Stimulated activated CD4-positive, alpha-beta T cell treated with anti-CD3 and anti-CD28 coated beads, TNF-alpha, amount 100 ng/mL, for 1 hour (primary cell): ENCODE results near the gene OSBPL5.

ENCODE experiments used
- DNase-seq, 3 donors: peaks; one replicate each; pipeline ENCODE4 v3.0.0-alpha.2; 2020; ENCODE audit warnings: low read depth in 3 of 3, low spot score in 1 of 3

Gene OSBPL5

GRCh38 chr11:3135481-3136440, 29.3 kb downstream of the OSBPL5 start:
- no peak for DNase-seq

- DNase-seq = no peak
Observed at GRCh38 chr11:3134651-3135480, 30.2 kb downstream of the OSBPL5 start.

- DNase-seq = no peak
Observed at GRCh38 chr11:3134218-3134621, 30.9 kb downstream of the OSBPL5 start.

- no peak for DNase-seq
Observed at GRCh38 chr11:3133261-3134217, 31.6 kb downstream of the OSBPL5 start.

GRCh38 chr11:3132831-3133260, 32.3 kb downstream of the OSBPL5 start:
- DNase-seq = no peak

- DNase-seq = no peak
Observed at GRCh38 chr11:3132271-3132781, 32.8 kb downstream of the OSBPL5 start.

- no peak for DNase-seq
Observed at GRCh38 chr11:3131330-3131941, 33.7 kb downstream of the OSBPL5 start.

- DNase-seq = no peak
Observed at GRCh38 chr11:3130269-3131071, 34.6 kb downstream of the OSBPL5 start.

GRCh38 chr11:3129591-3130268, 35.4 kb downstream of the OSBPL5 start:
- no peak for DNase-seq

GRCh38 chr11:3129181-3129590, 35.9 kb downstream of the OSBPL5 start:
- DNase-seq = no peak

- DNase-seq = no peak
Observed at GRCh38 chr11:3128356-3129180, 36.5 kb downstream of the OSBPL5 start.

GRCh38 chr11:3127706-3128355, 37.3 kb downstream of the OSBPL5 start:
- no peak for DNase-seq

- no peak for DNase-seq
Observed at GRCh38 chr11:3126901-3127691, 38.0 kb downstream of the OSBPL5 start.

GRCh38 chr11:3126207-3126865, 38.8 kb downstream of the OSBPL5 start:
- DNase-seq = no peak

GRCh38 chr11:3124821-3125220, 40.3 kb downstream of the OSBPL5 start:
- DNase-seq = no peak
